GM23338 (cell line): Measurements from ENCODE around the gene APBB1IP.

Experiments used
- CREB1 ChIP-seq: fragments of 250-450 bp; sonication (Bioruptor Pico); IDR thresholded peaks from 2 replicates; pipeline ENCODE4 v1.5.0; 2020; ENCODE audit warnings: low read depth, mild to moderate bottlenecking, moderate library complexity
- EZH2 ChIP-seq: fragments of 200-600 bp; sonication (generic); IDR thresholded peaks from one replicate; pipeline ENCODE4 v1.8.0; 2017; ENCODE audit warnings: antibody characterized with exemption, mild to moderate bottlenecking, low read depth; ENCODE audit not compliant: unreplicated experiment
- EZH2phosphoT487 ChIP-seq: fragments of 200-600 bp; sonication (generic); IDR thresholded peaks from one replicate; pipeline ENCODE4 v1.8.1; 2018; ENCODE audit warnings: antibody characterized with exemption; ENCODE audit not compliant: unreplicated experiment
- JUNB ChIP-seq: IDR thresholded peaks from one replicate; pipeline ENCODE4 v1.6.1; 2016; ENCODE audit warnings: antibody characterized with exemption; ENCODE audit not compliant: unreplicated experiment
- NANOG ChIP-seq: IDR thresholded peaks from 2 replicates; pipeline ENCODE4 v1.6.1; 2016; ENCODE audit warnings: antibody characterized with exemption, borderline replicate concordance
- POLR2AphosphoS5 ChIP-seq: IDR thresholded peaks from 2 replicates; pipeline ENCODE4 v1.6.1; 2016; ENCODE audit warnings: antibody characterized with exemption, low read depth
- STAT1 ChIP-seq: IDR thresholded peaks from one replicate; pipeline ENCODE4 v1.6.1; 2016; ENCODE audit warnings: antibody characterized with exemption; ENCODE audit not compliant: unreplicated experiment
- ZNF114 ChIP-seq: fragments of 250-450 bp; sonication (Bioruptor Pico); IDR thresholded peaks from 2 replicates; pipeline ENCODE4 v1.5.0; 2020; ENCODE audit warnings: mild to moderate bottlenecking, moderate library complexity
- ZNF331 ChIP-seq: fragments of 250-450 bp; sonication (Bioruptor Pico); IDR thresholded peaks from 2 replicates; pipeline ENCODE4 v1.5.0; 2020; ENCODE audit warnings: low read depth, mild to moderate bottlenecking, moderate library complexity
- TF ChIP-seq, protein P1 (sequence below), 2 experiments: fragments of 200-600 bp in 1 of 2; sonication (generic) in 1 of 2; conservative IDR thresholded peaks; 2 replicates each; pipeline versions ENCODE4 v1.5.1 to v1.6.1; 2016 to 2017; ENCODE audit warnings: antibody characterized with exemption in 2 of 2, low read depth in 2 of 2, mild to moderate bottlenecking in 2 of 2, moderate library complexity in 1 of 2
- TF ChIP-seq, protein P2 (sequence below): IDR thresholded peaks from 2 replicates; pipeline ENCODE4 v1.6.1; 2016; ENCODE audit warnings: antibody characterized with exemption
- TF ChIP-seq, protein P3 (sequence below): IDR thresholded peaks from one replicate; pipeline ENCODE4 v1.6.1; 2018; ENCODE audit warnings: antibody characterized with exemption; ENCODE audit not compliant: unreplicated experiment
- TF ChIP-seq, protein P4 (sequence below): fragments of 250-450 bp; sonication (Bioruptor Pico); IDR thresholded peaks from 2 replicates; pipeline ENCODE4 v1.5.0; 2020; ENCODE audit warnings: mild to moderate bottlenecking, moderate library complexity

DNA sequence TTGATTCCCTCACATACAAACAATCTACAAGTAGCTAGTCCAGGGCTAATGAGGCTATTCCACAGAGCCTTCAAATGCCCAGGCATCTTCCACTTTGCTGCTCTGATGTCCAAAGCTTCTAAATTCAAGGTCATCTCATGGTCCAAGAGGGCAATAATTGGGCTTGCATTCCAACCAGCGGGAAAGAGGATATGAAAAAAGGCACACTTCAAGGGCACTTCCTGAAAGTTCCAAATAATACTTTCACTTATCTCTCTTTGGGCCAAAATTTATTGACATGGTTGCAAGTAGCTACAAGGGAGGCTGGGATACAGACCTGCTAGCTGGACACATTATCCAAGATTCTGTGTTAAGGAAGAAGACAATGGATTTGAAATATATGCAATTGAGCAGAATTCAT, 25.2 kb upstream of the APBB1IP start:
- TF ChIP-seq, protein P1, sequence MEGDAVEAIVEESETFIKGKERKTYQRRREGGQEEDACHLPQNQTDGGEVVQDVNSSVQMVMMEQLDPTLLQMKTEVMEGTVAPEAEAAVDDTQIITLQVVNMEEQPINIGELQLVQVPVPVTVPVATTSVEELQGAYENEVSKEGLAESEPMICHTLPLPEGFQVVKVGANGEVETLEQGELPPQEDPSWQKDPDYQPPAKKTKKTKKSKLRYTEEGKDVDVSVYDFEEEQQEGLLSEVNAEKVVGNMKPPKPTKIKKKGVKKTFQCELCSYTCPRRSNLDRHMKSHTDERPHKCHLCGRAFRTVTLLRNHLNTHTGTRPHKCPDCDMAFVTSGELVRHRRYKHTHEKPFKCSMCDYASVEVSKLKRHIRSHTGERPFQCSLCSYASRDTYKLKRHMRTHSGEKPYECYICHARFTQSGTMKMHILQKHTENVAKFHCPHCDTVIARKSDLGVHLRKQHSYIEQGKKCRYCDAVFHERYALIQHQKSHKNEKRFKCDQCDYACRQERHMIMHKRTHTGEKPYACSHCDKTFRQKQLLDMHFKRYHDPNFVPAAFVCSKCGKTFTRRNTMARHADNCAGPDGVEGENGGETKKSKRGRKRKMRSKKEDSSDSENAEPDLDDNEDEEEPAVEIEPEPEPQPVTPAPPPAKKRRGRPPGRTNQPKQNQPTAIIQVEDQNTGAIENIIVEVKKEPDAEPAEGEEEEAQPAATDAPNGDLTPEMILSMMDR (conservative IDR thresholded peaks at IDR 0.05; ENCODE audit: low read depth in 2 of 2): no peak
- TF ChIP-seq POLR2AphosphoS5 (no peak), EZH2 (no peak), EZH2phosphoT487 (no peak), STAT1 (no peak), JUNB (no peak), CREB1 (CRISPR knock-in tag) (no peak), NANOG (no peak), ZNF331 (CRISPR knock-in tag) (no peak), ZNF114 (no peak)
- TF ChIP-seq, protein P2, sequence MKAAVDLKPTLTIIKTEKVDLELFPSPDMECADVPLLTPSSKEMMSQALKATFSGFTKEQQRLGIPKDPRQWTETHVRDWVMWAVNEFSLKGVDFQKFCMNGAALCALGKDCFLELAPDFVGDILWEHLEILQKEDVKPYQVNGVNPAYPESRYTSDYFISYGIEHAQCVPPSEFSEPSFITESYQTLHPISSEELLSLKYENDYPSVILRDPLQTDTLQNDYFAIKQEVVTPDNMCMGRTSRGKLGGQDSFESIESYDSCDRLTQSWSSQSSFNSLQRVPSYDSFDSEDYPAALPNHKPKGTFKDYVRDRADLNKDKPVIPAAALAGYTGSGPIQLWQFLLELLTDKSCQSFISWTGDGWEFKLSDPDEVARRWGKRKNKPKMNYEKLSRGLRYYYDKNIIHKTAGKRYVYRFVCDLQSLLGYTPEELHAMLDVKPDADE: no peak
- TF ChIP-seq, protein P3, sequence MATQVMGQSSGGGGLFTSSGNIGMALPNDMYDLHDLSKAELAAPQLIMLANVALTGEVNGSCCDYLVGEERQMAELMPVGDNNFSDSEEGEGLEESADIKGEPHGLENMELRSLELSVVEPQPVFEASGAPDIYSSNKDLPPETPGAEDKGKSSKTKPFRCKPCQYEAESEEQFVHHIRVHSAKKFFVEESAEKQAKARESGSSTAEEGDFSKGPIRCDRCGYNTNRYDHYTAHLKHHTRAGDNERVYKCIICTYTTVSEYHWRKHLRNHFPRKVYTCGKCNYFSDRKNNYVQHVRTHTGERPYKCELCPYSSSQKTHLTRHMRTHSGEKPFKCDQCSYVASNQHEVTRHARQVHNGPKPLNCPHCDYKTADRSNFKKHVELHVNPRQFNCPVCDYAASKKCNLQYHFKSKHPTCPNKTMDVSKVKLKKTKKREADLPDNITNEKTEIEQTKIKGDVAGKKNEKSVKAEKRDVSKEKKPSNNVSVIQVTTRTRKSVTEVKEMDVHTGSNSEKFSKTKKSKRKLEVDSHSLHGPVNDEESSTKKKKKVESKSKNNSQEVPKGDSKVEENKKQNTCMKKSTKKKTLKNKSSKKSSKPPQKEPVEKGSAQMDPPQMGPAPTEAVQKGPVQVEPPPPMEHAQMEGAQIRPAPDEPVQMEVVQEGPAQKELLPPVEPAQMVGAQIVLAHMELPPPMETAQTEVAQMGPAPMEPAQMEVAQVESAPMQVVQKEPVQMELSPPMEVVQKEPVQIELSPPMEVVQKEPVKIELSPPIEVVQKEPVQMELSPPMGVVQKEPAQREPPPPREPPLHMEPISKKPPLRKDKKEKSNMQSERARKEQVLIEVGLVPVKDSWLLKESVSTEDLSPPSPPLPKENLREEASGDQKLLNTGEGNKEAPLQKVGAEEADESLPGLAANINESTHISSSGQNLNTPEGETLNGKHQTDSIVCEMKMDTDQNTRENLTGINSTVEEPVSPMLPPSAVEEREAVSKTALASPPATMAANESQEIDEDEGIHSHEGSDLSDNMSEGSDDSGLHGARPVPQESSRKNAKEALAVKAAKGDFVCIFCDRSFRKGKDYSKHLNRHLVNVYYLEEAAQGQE: no peak
- TF ChIP-seq, protein P4, sequence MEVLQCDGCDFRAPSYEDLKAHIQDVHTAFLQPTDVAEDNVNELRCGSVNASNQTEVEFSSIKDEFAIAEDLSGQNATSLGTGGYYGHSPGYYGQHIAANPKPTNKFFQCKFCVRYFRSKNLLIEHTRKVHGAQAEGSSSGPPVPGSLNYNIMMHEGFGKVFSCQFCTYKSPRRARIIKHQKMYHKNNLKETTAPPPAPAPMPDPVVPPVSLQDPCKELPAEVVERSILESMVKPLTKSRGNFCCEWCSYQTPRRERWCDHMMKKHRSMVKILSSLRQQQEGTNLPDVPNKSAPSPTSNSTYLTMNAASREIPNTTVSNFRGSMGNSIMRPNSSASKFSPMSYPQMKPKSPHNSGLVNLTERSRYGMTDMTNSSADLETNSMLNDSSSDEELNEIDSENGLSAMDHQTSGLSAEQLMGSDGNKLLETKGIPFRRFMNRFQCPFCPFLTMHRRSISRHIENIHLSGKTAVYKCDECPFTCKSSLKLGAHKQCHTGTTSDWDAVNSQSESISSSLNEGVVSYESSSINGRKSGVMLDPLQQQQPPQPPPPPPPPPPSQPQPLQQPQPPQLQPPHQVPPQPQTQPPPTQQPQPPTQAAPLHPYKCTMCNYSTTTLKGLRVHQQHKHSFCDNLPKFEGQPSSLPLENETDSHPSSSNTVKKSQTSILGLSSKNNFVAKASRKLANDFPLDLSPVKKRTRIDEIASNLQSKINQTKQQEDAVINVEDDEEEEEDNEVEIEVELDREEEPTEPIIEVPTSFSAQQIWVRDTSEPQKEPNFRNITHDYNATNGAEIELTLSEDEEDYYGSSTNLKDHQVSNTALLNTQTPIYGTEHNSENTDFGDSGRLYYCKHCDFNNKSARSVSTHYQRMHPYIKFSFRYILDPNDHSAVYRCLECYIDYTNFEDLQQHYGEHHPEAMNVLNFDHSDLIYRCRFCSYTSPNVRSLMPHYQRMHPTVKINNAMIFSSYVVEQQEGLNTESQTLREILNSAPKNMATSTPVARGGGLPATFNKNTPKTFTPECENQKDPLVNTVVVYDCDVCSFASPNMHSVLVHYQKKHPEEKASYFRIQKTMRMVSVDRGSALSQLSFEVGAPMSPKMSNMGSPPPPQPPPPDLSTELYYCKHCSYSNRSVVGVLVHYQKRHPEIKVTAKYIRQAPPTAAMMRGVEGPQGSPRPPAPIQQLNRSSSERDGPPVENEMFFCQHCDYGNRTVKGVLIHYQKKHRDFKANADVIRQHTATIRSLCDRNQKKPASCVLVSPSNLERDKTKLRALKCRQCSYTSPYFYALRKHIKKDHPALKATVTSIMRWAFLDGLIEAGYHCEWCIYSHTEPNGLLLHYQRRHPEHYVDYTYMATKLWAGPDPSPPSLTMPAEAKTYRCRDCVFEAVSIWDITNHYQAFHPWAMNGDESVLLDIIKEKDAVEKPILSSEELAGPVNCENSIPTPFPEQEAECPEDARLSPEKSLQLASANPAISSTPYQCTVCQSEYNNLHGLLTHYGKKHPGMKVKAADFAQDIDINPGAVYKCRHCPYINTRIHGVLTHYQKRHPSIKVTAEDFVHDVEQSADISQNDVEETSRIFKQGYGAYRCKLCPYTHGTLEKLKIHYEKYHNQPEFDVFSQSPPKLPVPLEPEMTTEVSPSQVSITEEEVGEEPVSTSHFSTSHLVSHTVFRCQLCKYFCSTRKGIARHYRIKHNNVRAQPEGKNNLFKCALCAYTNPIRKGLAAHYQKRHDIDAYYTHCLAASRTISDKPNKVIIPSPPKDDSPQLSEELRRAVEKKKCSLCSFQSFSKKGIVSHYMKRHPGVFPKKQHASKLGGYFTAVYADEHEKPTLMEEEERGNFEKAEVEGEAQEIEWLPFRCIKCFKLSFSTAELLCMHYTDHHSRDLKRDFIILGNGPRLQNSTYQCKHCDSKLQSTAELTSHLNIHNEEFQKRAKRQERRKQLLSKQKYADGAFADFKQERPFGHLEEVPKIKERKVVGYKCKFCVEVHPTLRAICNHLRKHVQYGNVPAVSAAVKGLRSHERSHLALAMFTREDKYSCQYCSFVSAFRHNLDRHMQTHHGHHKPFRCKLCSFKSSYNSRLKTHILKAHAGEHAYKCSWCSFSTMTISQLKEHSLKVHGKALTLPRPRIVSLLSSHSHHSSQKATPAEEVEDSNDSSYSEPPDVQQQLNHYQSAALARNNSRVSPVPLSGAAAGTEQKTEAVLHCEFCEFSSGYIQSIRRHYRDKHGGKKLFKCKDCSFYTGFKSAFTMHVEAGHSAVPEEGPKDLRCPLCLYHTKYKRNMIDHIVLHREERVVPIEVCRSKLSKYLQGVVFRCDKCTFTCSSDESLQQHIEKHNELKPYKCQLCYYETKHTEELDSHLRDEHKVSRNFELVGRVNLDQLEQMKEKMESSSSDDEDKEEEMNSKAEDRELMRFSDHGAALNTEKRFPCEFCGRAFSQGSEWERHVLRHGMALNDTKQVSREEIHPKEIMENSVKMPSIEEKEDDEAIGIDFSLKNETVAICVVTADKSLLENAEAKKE (CRISPR knock-in tag): no peak
